A549 (cell line): ENCODE results near the gene TAGAP. TPM values are rescaled to one million over a fixed set of nuclear protein-coding genes. Genes with fewer than 3 reads are reported as not detected.

Source experiments
- ATAC-seq, 2 experiments: fragments of 200-7000 bp in 1 of 2; fragments of >200 bp in 1 of 2; cut with Nextera tagmentation in 1 of 2; cut with Tn5 transposase in 1 of 2; 3 replicates each; pipeline versions ENCODE4 v1.8.0 to v1.9.1; 2018 to 2020; ENCODE audit warnings: mild to moderate bottlenecking in 1 of 2, moderate library complexity in 1 of 2
- CTCF ChIA-PET: fragments of 300-600 bp; sonication (Branson Sonifier 250); formaldehyde crosslinking; extraction: SDS; loops from one replicate; lab custom pipeline; 2021; ENCODE audit warnings: antibody characterized with exemption, inconsistent platforms; lab: Yijun Ruan, JAX
- POLR2A ChIA-PET: fragments of 350-600 bp; formaldehyde crosslinking; extraction: SDS; loops from one replicate; lab custom pipeline; 2021; ENCODE audit warnings: antibody characterized with exemption, inconsistent platforms; lab: Yijun Ruan, JAX
- DNase-seq, 2 experiments: peaks; one replicate each; pipeline versions ENCODE4 v3.0.0 to v3.0.0-alpha.2; 2011 to 2016; ENCODE audit warnings: low read depth in 1 of 2, low spot score in 1 of 2
- FAIRE-seq: peaks from 2 replicates; lab custom pipeline; 2011; peaks lifted over from hg19 to GRCh38; lab: Jason Lieb, UNC
- H3K27ac ChIP-seq, 2 experiments: fragments of >200 bp; sonication (Bioruptor Twin); formaldehyde crosslinking; 3 replicates each; pipeline ENCODE4 v1.5.1; 2016 to 2017
- H3K4me1 ChIP-seq: fragments of >200 bp; sonication (Bioruptor Twin); formaldehyde crosslinking; 3 replicates; pipeline ENCODE4 v1.6.1; 2016
- H3K4me2 ChIP-seq: fragments of >200 bp; sonication (Bioruptor Twin); formaldehyde crosslinking; 3 replicates; pipeline ENCODE4 v1.6.1; 2016
- H3K4me3 ChIP-seq: fragments of >200 bp; sonication (Bioruptor Twin); formaldehyde crosslinking; 3 replicates; pipeline ENCODE4 v1.5.1; 2016
- H3K9me3 ChIP-seq: fragments of >200 bp; sonication (Bioruptor Twin); formaldehyde crosslinking; 3 replicates; pipeline ENCODE4 v1.6.1; 2016
- EHF ChIP-seq: fragments of 250-450 bp; sonication (Bioruptor Pico); IDR thresholded peaks from 2 replicates; pipeline ENCODE4 v1.5.0; 2020; ENCODE audit warnings: mild to moderate bottlenecking
- FOSB ChIP-seq: fragments of 250-450 bp; sonication (Bioruptor Pico); IDR thresholded peaks from 2 replicates; pipeline ENCODE4 v1.5.0; 2020; ENCODE audit warnings: mild to moderate bottlenecking, moderate library complexity
- FOSL2 ChIP-seq, 2 experiments: fragments of 450-650 bp in 1 of 2; fragments of >200 bp in 1 of 2; sonication (Bioruptor Twin) in 1 of 2; formaldehyde crosslinking; IDR thresholded peaks; 2 replicates each; pipeline versions ENCODE4 v1.5.0 to v1.6.1; 2016 to 2020; ENCODE audit warnings: mild to moderate bottlenecking in 1 of 2, moderate library complexity in 1 of 2
- FOXS1 ChIP-seq: fragments of 250-450 bp; sonication (Bioruptor Pico); IDR thresholded peaks from 2 replicates; pipeline ENCODE4 v1.5.0; 2020; ENCODE audit warnings: mild to moderate bottlenecking, moderate library complexity
- HOXB13 ChIP-seq: fragments of 250-450 bp; sonication (Bioruptor Pico); IDR thresholded peaks from 2 replicates; pipeline ENCODE4 v1.5.0; 2020; ENCODE audit warnings: low read depth, mild to moderate bottlenecking, moderate library complexity
- KDM1A ChIP-seq: fragments of 200-600 bp; sonication (generic); IDR thresholded peaks from 2 replicates; pipeline ENCODE4 v1.6.1; 2016; ENCODE audit warnings: low read depth, mild to moderate bottlenecking
- KDM5A ChIP-seq: fragments of 200-600 bp; sonication (generic); IDR thresholded peaks from 2 replicates; pipeline ENCODE4 v1.6.1; 2016; ENCODE audit warnings: antibody characterized with exemption, mild to moderate bottlenecking
- MAFK ChIP-seq: fragments of 450-650 bp; IDR thresholded peaks from 2 replicates; pipeline ENCODE4 v1.6.1; 2014; ENCODE audit not compliant: partially characterized antibody
- POLR2A ChIP-seq: IDR thresholded peaks from 2 replicates; pipeline ENCODE4 v1.6.1; 2012; ENCODE audit warnings: mild to moderate bottlenecking, low read length
- RCOR1 ChIP-seq: fragments of 150-350 bp; IDR thresholded peaks from 2 replicates; pipeline ENCODE4 v1.6.1; 2014; ENCODE audit warnings: antibody characterized with exemption, low read length, low read depth
- TFCP2L1 ChIP-seq: fragments of 250-450 bp; sonication (Bioruptor Pico); IDR thresholded peaks from 2 replicates; pipeline ENCODE4 v1.5.0; 2021; ENCODE audit warnings: mild to moderate bottlenecking
- TP53 ChIP-seq: fragments of 250-450 bp; sonication (Bioruptor Pico); IDR thresholded peaks from 2 replicates; pipeline ENCODE4 v1.5.0; 2021; ENCODE audit warnings: mild to moderate bottlenecking, moderate library complexity
- ZC3H11A ChIP-seq: fragments of 450-650 bp; IDR thresholded peaks from 2 replicates; pipeline ENCODE4 v1.6.1; 2014; ENCODE audit warnings: antibody characterized with exemption, mild to moderate bottlenecking
- ZNF302 ChIP-seq: fragments of 250-450 bp; sonication (Bioruptor Pico); IDR thresholded peaks from 2 replicates; pipeline ENCODE4 v1.9.0; 2021; ENCODE audit warnings: inconsistent platforms, mild to moderate bottlenecking, moderate library complexity
- WGBS: methylation state at CpG from one replicate; pipeline ENCODE4 v1.1.6; 2017; ENCODE audit errors: missing lambda C conversion rate; 5-methylcytosine and 5-hydroxymethylcytosine counted together
- polyA minus RNA-seq: library from RNA; depleted of rRNA, polyadenylated mRNA; stranded (reverse); fragments of >200 nt; gene quantifications from 2 replicates; pipeline ENCODE4 v1.2.3, GENCODE V29; 2011; rRNA and poly(A)+ RNA removed
- polyA plus RNA-seq, 4 experiments: library from polyadenylated mRNA; depleted of rRNA in 3 of 4; stranded (reverse); fragments of >200 nt; fragmentation: RNase III in 1 of 4; extraction: RNeasy Plus Mini Kit Qiagen cat#74134 plus additional on column Dnase treatment in 1 of 4; gene quantifications; 2 replicates in 3 of 4; 3 replicates in 1 of 4; pipeline ENCODE4 v1.2.3, GENCODE V29; 2011 to 2017
- TF ChIP-seq, protein P1 (sequence below): fragments of >200 bp; sonication (Bioruptor Twin); formaldehyde crosslinking; IDR thresholded peaks from 3 replicates; pipeline ENCODE4 v1.6.1; 2016
- TF ChIP-seq, protein P2 (sequence below): IDR thresholded peaks from 2 replicates; pipeline ENCODE4 v1.6.1; 2012; ENCODE audit warnings: low read depth, borderline replicate concordance
- TF ChIP-seq, protein P3 (sequence below): IDR thresholded peaks from 2 replicates; pipeline ENCODE4 v1.6.1; 2012
- TF ChIP-seq, protein P4 (sequence below): fragments of 250-450 bp; sonication (Bioruptor Pico); IDR thresholded peaks from 2 replicates; pipeline ENCODE4 v1.5.0; 2020; ENCODE audit warnings: low read depth, mild to moderate bottlenecking, moderate library complexity
- TF ChIP-seq, protein P5 (sequence below): fragments of >200 bp; sonication (Bioruptor Twin); formaldehyde crosslinking; IDR thresholded peaks from 2 replicates; pipeline ENCODE4 v1.6.1; 2016
- TF ChIP-seq, protein P6 (sequence below): IDR thresholded peaks from 2 replicates; pipeline ENCODE4 v1.6.1; 2012
- TF ChIP-seq, protein P7 (sequence below): fragments of 250-450 bp; sonication (Bioruptor Pico); IDR thresholded peaks from 2 replicates; pipeline ENCODE4 v1.5.0; 2021; ENCODE audit warnings: mild to moderate bottlenecking, moderate library complexity, borderline replicate concordance

TAGAP gene, protein sequence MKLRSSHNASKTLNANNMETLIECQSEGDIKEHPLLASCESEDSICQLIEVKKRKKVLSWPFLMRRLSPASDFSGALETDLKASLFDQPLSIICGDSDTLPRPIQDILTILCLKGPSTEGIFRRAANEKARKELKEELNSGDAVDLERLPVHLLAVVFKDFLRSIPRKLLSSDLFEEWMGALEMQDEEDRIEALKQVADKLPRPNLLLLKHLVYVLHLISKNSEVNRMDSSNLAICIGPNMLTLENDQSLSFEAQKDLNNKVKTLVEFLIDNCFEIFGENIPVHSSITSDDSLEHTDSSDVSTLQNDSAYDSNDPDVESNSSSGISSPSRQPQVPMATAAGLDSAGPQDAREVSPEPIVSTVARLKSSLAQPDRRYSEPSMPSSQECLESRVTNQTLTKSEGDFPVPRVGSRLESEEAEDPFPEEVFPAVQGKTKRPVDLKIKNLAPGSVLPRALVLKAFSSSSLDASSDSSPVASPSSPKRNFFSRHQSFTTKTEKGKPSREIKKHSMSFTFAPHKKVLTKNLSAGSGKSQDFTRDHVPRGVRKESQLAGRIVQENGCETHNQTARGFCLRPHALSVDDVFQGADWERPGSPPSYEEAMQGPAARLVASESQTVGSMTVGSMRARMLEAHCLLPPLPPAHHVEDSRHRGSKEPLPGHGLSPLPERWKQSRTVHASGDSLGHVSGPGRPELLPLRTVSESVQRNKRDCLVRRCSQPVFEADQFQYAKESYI
- polyA plus RNA-seq (2011; rRNA removed) (not detected in 2 replicates), polyA plus RNA-seq (2017; fragmentation: RNase III; extraction: RNeasy Plus Mini Kit Qiagen cat#74134 plus additional on column Dnase treatment) (not detected in 3 replicates), polyA minus RNA-seq (not detected in 2 replicates)
- polyA plus RNA-seq (2012; cell fraction: cytosol; rRNA removed): not detected in 2 replicates
- not detected in 2 replicates for polyA plus RNA-seq (2012; cell fraction: nucleus; rRNA removed)

DNA sequence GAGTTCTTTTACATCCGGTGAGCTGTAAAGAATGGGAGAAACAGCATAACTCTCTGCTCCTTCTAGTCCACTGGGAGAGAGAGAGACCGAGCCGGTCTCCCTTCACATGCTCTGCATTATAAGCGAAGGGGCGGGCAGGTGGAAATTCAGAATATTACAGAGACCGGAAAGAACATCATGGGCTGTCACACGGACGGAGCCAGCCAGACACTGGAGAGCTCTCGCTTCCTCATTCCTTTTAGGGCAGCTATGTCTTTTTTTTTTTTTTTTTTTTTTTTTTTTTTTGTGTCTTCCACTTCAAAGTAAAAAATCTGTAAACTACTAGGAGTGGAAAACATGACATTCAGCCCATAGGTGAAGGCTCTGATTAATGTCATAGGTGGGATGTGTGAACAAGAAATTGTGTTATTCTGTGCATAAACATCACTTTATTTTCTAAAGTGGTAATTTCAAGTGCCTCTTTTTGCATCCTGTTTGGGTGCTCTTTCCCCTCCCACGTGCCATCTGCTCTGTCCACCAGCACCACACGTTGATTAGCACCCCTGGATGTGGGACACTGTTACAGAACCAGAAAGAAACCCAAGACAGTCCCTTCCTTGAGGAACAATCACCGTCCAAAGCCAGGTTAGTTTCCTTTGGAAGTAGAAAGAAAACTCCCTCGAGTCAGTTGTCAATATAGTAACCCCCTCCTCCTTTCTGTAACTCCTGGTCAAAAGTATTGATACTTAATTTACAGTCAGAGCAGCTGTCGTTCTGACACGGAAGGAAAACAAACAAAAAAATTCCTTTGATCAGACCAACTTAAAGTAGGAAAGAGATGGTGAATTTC, at the start of gene TAGAP:
TSS of gene TAGAP (minus strand) at position 93 of the 829 bp plus-strand sequence. CDS start 845 bp downstream, outside the sequence.
- CTCF ChIA-PET: interaction anchor here (0.7 to 1.9 kb wide), 3 partner anchors 59 to 1810 kb away, joined by 4 to 8 read pairs (median 5); no protein-coding TSS in a partner anchor
- Histone ChIP-seq H3K4me2 (0 out of 3 replicates have a peak within 1 kb of the TSS, but pooled peaks have one; percentile 4), H3K4me1 (no peaks in the 10 kb centered on the region), H3K4me3 (no peak within 1 kb of the TSS)
- 16% methylated on average over 15 of the region's 15 CpGs for WGBS
- ATAC-seq (peak in 1 of 2 experiments; percentile 53; a peak in 2 of 6 replicates), FAIRE-seq (no peak)
- TF ChIP-seq MAFK (no peak), FOSB (CRISPR knock-in tag) (no peak), FOXS1 (CRISPR knock-in tag) (no peak), RCOR1 (no peak)
- TF ChIP-seq, all 56 proteins: peak for 0
- no peaks in the 10 kb centered on the region for H3K9me3 ChIP-seq
- no peak within 1 kb of the TSS for H3K27ac ChIP-seq
- POLR2A ChIA-PET: no interaction called here
- DNase-seq: no peak

DNA sequence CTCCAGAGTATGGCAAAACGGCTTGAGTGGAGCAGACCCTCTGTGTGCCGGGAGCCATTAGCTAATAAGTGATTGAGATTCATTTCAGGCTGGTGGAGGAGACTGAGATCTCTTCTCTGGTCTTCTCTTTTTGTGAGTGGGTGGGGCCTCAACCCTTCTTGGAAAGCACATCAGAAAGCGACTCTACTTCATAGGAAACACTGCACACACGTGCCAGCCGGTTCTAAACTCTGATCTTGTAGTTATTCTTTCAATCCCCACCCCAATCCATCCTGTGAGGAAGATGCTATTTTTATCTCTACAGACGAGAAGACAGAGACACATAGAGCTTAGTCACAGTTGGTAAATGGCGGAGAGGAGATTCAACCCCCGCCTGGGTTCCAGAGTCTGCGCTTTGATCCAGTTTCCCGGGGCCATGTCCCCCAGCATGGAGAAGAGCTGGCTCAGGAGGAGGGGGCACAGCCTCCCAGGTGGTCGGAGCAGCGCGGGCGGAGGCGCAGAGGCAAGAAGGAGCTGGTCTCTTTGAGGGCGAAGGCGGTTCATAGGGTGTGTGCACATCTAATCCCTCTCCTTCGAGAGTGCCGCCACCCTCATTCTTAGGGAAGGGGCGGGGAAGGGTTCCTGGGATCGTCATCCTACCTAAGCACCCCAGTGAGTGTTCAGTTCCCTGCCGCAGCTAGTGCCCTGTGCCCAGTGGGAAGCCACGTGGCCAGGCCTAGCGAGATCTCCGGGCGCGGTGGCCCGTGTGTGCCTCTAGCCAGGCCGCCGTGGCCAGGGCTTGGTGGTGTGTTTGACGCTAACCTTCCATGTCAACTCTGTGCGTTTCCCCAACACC, 49.0 kb upstream of the TAGAP start:
- TF ChIP-seq, protein P1, sequence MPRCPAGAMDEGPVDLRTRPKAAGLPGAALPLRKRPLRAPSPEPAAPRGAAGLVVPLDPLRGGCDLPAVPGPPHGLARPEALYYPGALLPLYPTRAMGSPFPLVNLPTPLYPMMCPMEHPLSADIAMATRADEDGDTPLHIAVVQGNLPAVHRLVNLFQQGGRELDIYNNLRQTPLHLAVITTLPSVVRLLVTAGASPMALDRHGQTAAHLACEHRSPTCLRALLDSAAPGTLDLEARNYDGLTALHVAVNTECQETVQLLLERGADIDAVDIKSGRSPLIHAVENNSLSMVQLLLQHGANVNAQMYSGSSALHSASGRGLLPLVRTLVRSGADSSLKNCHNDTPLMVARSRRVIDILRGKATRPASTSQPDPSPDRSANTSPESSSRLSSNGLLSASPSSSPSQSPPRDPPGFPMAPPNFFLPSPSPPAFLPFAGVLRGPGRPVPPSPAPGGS: no peak
- TF ChIP-seq, protein P2, sequence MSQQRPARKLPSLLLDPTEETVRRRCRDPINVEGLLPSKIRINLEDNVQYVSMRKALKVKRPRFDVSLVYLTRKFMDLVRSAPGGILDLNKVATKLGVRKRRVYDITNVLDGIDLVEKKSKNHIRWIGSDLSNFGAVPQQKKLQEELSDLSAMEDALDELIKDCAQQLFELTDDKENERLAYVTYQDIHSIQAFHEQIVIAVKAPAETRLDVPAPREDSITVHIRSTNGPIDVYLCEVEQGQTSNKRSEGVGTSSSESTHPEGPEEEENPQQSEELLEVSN: no peak
- TF ChIP-seq EHF (CRISPR knock-in tag) (no peak), POLR2A (no peak), RCOR1 (no peak), ZC3H11A (no peak)
- TF ChIP-seq, protein P3, sequence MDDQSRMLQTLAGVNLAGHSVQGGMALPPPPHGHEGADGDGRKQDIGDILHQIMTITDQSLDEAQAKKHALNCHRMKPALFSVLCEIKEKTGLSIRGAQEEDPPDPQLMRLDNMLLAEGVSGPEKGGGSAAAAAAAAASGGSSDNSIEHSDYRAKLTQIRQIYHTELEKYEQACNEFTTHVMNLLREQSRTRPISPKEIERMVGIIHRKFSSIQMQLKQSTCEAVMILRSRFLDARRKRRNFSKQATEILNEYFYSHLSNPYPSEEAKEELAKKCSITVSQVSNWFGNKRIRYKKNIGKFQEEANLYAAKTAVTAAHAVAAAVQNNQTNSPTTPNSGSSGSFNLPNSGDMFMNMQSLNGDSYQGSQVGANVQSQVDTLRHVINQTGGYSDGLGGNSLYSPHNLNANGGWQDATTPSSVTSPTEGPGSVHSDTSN: no peak
- TF ChIP-seq, protein P4, sequence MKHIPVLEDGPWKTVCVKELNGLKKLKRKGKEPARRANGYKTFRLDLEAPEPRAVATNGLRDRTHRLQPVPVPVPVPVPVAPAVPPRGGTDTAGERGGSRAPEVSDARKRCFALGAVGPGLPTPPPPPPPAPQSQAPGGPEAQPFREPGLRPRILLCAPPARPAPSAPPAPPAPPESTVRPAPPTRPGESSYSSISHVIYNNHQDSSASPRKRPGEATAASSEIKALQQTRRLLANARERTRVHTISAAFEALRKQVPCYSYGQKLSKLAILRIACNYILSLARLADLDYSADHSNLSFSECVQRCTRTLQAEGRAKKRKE (CRISPR knock-in tag): no peak
- 79% methylated on average over 31 of the region's 32 CpGs for WGBS
- DNase-seq (no peak), FAIRE-seq (no peak), ATAC-seq (no peak)
- no peaks in the 10 kb centered on the region for H3K4me1 ChIP-seq
- ChIA-PET POLR2A (no interaction called here), CTCF (interaction anchor here (4.4 kb wide), 1 partner anchor 11 kb away, joined by 24 read pairs; no protein-coding TSS in a partner anchor)
- no peak overlapping the region for H3K4me2 ChIP-seq
- no peak overlapping the region for H3K4me3 ChIP-seq
- H3K27ac ChIP-seq: no peak overlapping the region
- H3K9me3 ChIP-seq: no peaks in the 10 kb centered on the region

DNA sequence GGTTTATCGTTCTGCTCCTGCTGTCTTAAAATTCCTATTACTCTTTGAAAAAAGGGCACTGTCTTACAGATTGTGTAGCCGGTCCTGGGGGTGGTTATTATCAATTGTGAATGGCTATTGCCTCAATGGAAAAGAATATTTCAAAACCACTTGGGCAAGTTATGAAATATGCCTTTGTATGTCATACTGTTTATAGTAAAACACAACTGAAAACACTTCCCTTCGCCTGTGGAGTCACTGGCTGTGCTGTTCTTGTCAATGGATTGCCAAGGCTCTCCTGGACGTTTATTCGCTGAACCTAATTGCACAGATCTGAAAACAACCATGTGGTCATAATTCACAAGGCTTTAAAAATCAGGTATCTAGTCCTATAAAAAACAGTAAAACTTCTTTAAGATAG, 47.8 kb upstream of the TAGAP start:
- FAIRE-seq (no peak), DNase-seq (no peak), ATAC-seq (no peak)
- no peak overlapping the region for H3K27ac ChIP-seq
- ChIA-PET POLR2A (no interaction called here), CTCF (interaction anchor here (4.4 kb wide), 1 partner anchor 12 kb away, joined by 24 read pairs; no protein-coding TSS in a partner anchor)
- 58% methylated on average over 5 of the region's 5 CpGs for WGBS
- no peaks in the 10 kb centered on the region for H3K4me1 ChIP-seq
- H3K4me2 ChIP-seq: no peak overlapping the region
- H3K4me3 ChIP-seq: no peak overlapping the region
- no peaks in the 10 kb centered on the region for H3K9me3 ChIP-seq
- TF ChIP-seq TP53 (CRISPR knock-in tag) (no peak), ZNF302 (CRISPR knock-in tag) (no peak), HOXB13 (no peak), FOSL2 (IDR thresholded peaks at IDR 0.05) (no peak), FOSL2 (CRISPR knock-in tag; IDR thresholded peaks at IDR 0.05) (no peak), TFCP2L1 (no peak), KDM5A (no peak), KDM1A (no peak)
- TF ChIP-seq, protein P5, sequence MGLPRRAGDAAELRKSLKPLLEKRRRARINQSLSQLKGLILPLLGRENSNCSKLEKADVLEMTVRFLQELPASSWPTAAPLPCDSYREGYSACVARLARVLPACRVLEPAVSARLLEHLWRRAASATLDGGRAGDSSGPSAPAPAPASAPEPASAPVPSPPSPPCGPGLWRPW: no peak
- TF ChIP-seq, protein P6, sequence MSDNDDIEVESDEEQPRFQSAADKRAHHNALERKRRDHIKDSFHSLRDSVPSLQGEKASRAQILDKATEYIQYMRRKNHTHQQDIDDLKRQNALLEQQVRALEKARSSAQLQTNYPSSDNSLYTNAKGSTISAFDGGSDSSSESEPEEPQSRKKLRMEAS: no peak
- TF ChIP-seq, protein P7, sequence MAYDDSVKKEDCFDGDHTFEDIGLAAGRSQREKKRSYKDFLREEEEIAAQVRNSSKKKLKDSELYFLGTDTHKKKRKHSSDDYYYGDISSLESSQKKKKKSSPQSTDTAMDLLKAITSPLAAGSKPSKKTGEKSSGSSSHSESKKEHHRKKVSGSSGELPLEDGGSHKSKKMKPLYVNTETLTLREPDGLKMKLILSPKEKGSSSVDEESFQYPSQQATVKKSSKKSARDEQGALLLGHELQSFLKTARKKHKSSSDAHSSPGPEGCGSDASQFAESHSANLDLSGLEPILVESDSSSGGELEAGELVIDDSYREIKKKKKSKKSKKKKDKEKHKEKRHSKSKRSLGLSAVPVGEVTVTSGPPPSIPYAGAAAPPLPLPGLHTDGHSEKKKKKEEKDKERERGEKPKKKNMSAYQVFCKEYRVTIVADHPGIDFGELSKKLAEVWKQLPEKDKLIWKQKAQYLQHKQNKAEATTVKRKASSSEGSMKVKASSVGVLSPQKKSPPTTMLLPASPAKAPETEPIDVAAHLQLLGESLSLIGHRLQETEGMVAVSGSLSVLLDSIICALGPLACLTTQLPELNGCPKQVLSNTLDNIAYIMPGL (CRISPR knock-in tag): no peak
